Caco-2 (cell line): ENCODE results near the gene TMED8. TPM values are rescaled to one million over a fixed set of nuclear protein-coding genes. Genes with fewer than 3 reads are reported as not detected.

Experiments
- BruUV-seq: library from RNA; stranded (reverse); fragments of 400-500 nt; replicated peaks from 2 replicates; lab custom pipeline; 2021; lab: Mats Ljungman, UMichigan
- CTCF ChIA-PET: fragments of 300-600 bp; sonication (Branson Sonifier 250); formaldehyde crosslinking; loops from one replicate; lab custom pipeline; 2022; ENCODE audit warnings: antibody characterized with exemption; lab: Charles Lee
- POLR2A ChIA-PET: fragments of 300-600 bp; sonication (Branson Sonifier 250); formaldehyde crosslinking; loops from one replicate; lab custom pipeline; 2022; ENCODE audit warnings: antibody characterized with exemption; lab: Charles Lee
- DNase-seq, 2 experiments: peaks; one replicate each; pipeline versions ENCODE4 v3.0.0 to v3.0.0-alpha.2; 2020 to 2022
- H3K27me3 ChIP-seq: replicated peaks from 2 replicates; pipeline ENCODE4 v1.6.0; 2011; ENCODE audit warnings: low read length; ENCODE audit not compliant: control insufficient read depth, insufficient read depth
- H3K36me3 ChIP-seq: 2 replicates; pipeline ENCODE4 v1.5.1; 2011; ENCODE audit warnings: low read length; ENCODE audit not compliant: control insufficient read depth, insufficient read depth
- H3K4me1 ChIP-seq: fragments of 250-450 bp; sonication (Bioruptor Pico); 2 replicates; pipeline ENCODE4 v1.5.1; 2020; ENCODE audit warnings: mild to moderate bottlenecking
- H3K4me3 ChIP-seq: 2 replicates; pipeline ENCODE4 v1.5.1; 2011; ENCODE audit warnings: low read depth, mild to moderate bottlenecking, control low read depth, low read length
- H3K9me3 ChIP-seq: fragments of 250-450 bp; sonication (Bioruptor Pico); 2 replicates; pipeline ENCODE4 v1.5.1; 2020; ENCODE audit warnings: mild to moderate bottlenecking, moderate library complexity
- H3K27ac Mint-ChIP-seq: one replicate; pipeline ENCODE4 v1.8.0; 2022; ENCODE audit warnings: mixed read lengths; ENCODE audit not compliant: unreplicated experiment
- H3K27me3 Mint-ChIP-seq: one replicate; pipeline ENCODE4 v1.8.0; 2022; ENCODE audit warnings: mixed read lengths; ENCODE audit not compliant: insufficient read depth, unreplicated experiment
- H3K36me3 Mint-ChIP-seq: one replicate; pipeline ENCODE4 v1.8.0; 2022; ENCODE audit warnings: mild to moderate bottlenecking, mixed read lengths; ENCODE audit not compliant: insufficient read depth, unreplicated experiment
- H3K4me1 Mint-ChIP-seq: one replicate; pipeline ENCODE4 v1.8.0; 2022; ENCODE audit warnings: low read depth, mixed read lengths; ENCODE audit not compliant: unreplicated experiment
- H3K4me3 Mint-ChIP-seq: one replicate; pipeline ENCODE4 v1.8.0; 2022; ENCODE audit warnings: mild to moderate bottlenecking, moderate library complexity, mixed read lengths; ENCODE audit not compliant: unreplicated experiment
- H3K9me3 Mint-ChIP-seq: one replicate; pipeline ENCODE4 v1.8.0; 2022; ENCODE audit warnings: mixed read lengths; ENCODE audit not compliant: unreplicated experiment
- intact Hi-C: fragments of 100-400 bp; cut with micrococcal nuclease; formaldehyde crosslinking; loops from one replicate; pipeline ENCODE4 v1.10.0; 2022; ENCODE audit not compliant: unreplicated experiment
- total RNA-seq: library from RNA; stranded (reverse); gene quantifications from 2 replicates; pipeline ENCODE4 v1.2.3, GENCODE V29; 2022
- TF ChIP-seq, protein P1 (sequence below), 2 experiments: fragments of 200-600 bp in 1 of 2; IDR thresholded peaks; 1 replicate in 1 of 2; 2 replicates in 1 of 2; pipeline versions ENCODE4 v1.5.1 to v1.8.0; 2011 to 2022; ENCODE audit warnings: antibody characterized with exemption in 1 of 2, control low read depth in 1 of 2, inconsistent platforms in 1 of 2, low read depth in 1 of 2, low read length in 1 of 2, mild to moderate bottlenecking in 1 of 2, moderate library complexity in 1 of 2; ENCODE audit not compliant: insufficient read depth in 1 of 2, severe bottlenecking in 1 of 2, unreplicated experiment in 1 of 2

Gene TMED8
- total RNA-seq, 1 experiment from 2014 or later, result 14.1 TPM

DNA sequence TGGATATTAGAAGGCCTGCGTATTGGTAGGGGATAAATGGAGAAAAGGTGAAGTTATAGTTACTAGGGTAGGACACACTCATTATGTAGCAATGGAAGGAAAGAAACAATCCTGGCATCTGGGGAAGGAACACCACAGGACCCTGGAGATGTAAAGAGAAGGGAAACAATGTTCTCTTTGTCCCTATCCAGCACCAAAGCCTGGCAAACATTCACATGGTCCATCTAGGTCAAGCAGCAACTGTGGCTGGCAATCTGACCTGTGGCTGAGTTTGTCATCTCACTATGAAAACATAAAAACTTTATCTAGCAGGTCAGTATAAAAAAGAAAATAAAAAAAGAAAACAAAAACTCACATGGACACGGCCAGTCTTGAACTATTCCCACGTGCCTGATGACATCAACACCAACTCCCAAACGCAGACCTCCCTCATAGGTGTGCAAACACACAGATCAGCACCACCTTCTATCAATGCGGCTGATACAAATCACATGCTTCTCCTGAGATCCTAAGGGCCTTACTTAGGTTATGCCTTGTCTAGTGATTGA, 58.8 kb downstream of the TMED8 start:
- H3K4me3 ChIP-seq, result no peak overlapping the region
- H3K36me3 ChIP-seq, result no peaks in the 10 kb centered on the region
- POLR2A ChIA-PET, result no interaction called here
- Mint-ChIP-seq H3K9me3 (no peaks in the 10 kb centered on the region), H3K36me3 (peaks cover 22% of the 10 kb centered on the region), H3K27ac (no peak overlapping the region), H3K27me3 (no peaks in the 10 kb centered on the region), H3K4me3 (no peak overlapping the region), H3K4me1 (peaks cover 16% of the 10 kb centered on the region)
- no peak for DNase-seq
- H3K9me3 ChIP-seq, result no peaks in the 10 kb centered on the region
- no TSS peak for BruUV-seq
- CTCF ChIA-PET, result no interaction called here
- TF ChIP-seq, protein P1, sequence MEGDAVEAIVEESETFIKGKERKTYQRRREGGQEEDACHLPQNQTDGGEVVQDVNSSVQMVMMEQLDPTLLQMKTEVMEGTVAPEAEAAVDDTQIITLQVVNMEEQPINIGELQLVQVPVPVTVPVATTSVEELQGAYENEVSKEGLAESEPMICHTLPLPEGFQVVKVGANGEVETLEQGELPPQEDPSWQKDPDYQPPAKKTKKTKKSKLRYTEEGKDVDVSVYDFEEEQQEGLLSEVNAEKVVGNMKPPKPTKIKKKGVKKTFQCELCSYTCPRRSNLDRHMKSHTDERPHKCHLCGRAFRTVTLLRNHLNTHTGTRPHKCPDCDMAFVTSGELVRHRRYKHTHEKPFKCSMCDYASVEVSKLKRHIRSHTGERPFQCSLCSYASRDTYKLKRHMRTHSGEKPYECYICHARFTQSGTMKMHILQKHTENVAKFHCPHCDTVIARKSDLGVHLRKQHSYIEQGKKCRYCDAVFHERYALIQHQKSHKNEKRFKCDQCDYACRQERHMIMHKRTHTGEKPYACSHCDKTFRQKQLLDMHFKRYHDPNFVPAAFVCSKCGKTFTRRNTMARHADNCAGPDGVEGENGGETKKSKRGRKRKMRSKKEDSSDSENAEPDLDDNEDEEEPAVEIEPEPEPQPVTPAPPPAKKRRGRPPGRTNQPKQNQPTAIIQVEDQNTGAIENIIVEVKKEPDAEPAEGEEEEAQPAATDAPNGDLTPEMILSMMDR (IDR thresholded peaks at IDR 0.05; ENCODE audit: insufficient read depth in 1 of 2, low read depth in 1 of 2, low read length in 1 of 2, severe bottlenecking in 1 of 2, unreplicated experiment in 1 of 2), result no peak
- H3K4me1 ChIP-seq, result peaks cover 33% of the 10 kb centered on the region
- intact Hi-C loops, result no loop called here
- no peaks in the 10 kb centered on the region for H3K27me3 ChIP-seq

DNA sequence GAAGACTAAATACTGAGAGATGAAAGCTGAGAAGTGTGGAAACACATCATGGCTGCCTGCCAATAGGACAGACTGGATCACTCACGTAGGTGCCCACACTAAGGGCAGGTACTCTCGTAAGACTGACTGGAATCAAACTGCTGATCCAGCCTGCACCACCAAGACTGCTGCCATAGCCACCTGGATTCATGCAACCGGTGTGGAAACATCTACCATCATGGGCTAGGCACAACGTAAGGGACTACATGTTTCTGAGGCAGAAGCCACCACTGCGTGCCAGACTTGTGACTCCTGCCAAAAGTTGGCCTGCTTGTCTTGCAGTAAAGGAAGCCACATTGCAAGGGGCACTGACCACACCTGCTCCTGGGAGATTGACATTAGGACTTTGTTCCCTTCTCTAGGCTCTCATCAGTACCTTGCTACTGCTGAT, 60.0 kb downstream of the TMED8 start:
- Mint-ChIP-seq H3K4me1 (peaks cover 10% of the 10 kb centered on the region), H3K4me3 (no peak overlapping the region), H3K9me3 (no peaks in the 10 kb centered on the region), H3K27me3 (no peaks in the 10 kb centered on the region), H3K36me3 (peaks cover 19% of the 10 kb centered on the region), H3K27ac (no peak overlapping the region)
- BruUV-seq, result no TSS peak
- Histone ChIP-seq H3K27me3 (no peaks in the 10 kb centered on the region), H3K36me3 (no peaks in the 10 kb centered on the region), H3K4me1 (peaks cover 37% of the 10 kb centered on the region), H3K9me3 (no peaks in the 10 kb centered on the region), H3K4me3 (no peak overlapping the region)
- intact Hi-C loops, result loop anchor here (1.0 kb wide), 2 partner anchors 16 to 165 kb away; no protein-coding TSS in a partner anchor
- TF ChIP-seq, protein P1 (IDR thresholded peaks at IDR 0.05; ENCODE audit: insufficient read depth in 1 of 2, low read depth in 1 of 2, low read length in 1 of 2, severe bottlenecking in 1 of 2, unreplicated experiment in 1 of 2), result no peak
- DNase-seq, result no peak
- CTCF ChIA-PET, result interaction anchor here (0.6 to 3.0 kb wide), 5 partner anchors 14 to 201 kb away, joined by 3 to 66 read pairs (median 6); no protein-coding TSS in a partner anchor
- POLR2A ChIA-PET, result no interaction called here

DNA sequence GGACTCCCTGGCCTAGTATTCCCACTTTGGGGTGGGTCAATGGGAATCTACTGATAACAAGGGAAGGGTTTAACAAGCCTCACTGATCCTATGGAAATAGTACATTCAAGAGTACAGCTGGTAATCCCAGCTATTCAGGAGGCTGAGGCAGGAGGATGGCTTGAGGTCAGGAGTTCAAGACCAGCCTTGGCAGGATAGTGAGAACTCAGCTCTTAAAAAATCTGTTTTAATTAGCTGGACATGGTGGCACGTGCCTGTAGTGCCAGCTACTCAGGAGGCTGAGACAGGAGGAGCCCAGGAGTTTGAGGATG, 60.7 kb downstream of the TMED8 start:
- no peak overlapping the region for H3K4me3 ChIP-seq
- POLR2A ChIA-PET, result interaction anchor here (0.7 kb wide), 1 partner anchor 15 kb away, joined by 11 read pairs; no protein-coding TSS in a partner anchor
- H3K9me3 Mint-ChIP-seq, result no peaks in the 10 kb centered on the region
- TF ChIP-seq, protein P1 (IDR thresholded peaks at IDR 0.05; ENCODE audit: insufficient read depth in 1 of 2, low read depth in 1 of 2, low read length in 1 of 2, severe bottlenecking in 1 of 2, unreplicated experiment in 1 of 2), result no peak
- no TSS peak for BruUV-seq
- no peak overlapping the region for H3K27ac Mint-ChIP-seq
- H3K4me1 ChIP-seq, result peaks cover 37% of the 10 kb centered on the region
- no peak for DNase-seq
- intact Hi-C loops, result loop anchor here (1.0 kb wide), 2 partner anchors 15 to 164 kb away; no protein-coding TSS in a partner anchor
- no peaks in the 10 kb centered on the region for H3K27me3 Mint-ChIP-seq
- H3K9me3 ChIP-seq, result no peaks in the 10 kb centered on the region
- CTCF ChIA-PET, result interaction anchor here (0.7 to 3.0 kb wide), 14 partner anchors 9 to 241 kb away, joined by 3 to 66 read pairs (median 5); partner anchors contain the start of genes CIPC, SAMD15 and TMED8
- no peak overlapping the region for H3K4me3 Mint-ChIP-seq
- no peaks in the 10 kb centered on the region for H3K36me3 ChIP-seq
- peaks cover 12% of the 10 kb centered on the region for H3K36me3 Mint-ChIP-seq
- peaks cover 9% of the 10 kb centered on the region for H3K4me1 Mint-ChIP-seq
- H3K27me3 ChIP-seq, result no peaks in the 10 kb centered on the region
